HepG2 (cell line): Measurements from ENCODE around the gene XCL2. TPM values are rescaled to one million over a fixed set of nuclear protein-coding genes. Genes with fewer than 3 reads are reported as not detected.

ENCODE experiments used
- ATAC-seq: fragments of 200-7000 bp; cut with Tn5 transposase; 3 replicates; pipeline ENCODE4 v1.9.1; 2020; ENCODE audit warnings: mild to moderate bottlenecking, moderate library complexity
- BruUV-seq: library from RNA; stranded (reverse); fragments of 400-500 nt; replicated peaks from 2 replicates; lab custom pipeline; 2021; lab: Mats Ljungman, UMichigan
- CTCF ChIA-PET: fragments of 300-600 bp; formaldehyde crosslinking; extraction: SDS; loops from one replicate; lab custom pipeline; 2021; ENCODE audit warnings: low total read pairs, inconsistent platforms, low intra/inter-chr PET ratio; lab: Yijun Ruan, JAX
- POLR2A ChIA-PET: fragments of 350-600 bp; sonication (Branson Sonifier 250); formaldehyde crosslinking; loops from one replicate; lab custom pipeline; 2020; ENCODE audit warnings: antibody characterized with exemption, inconsistent platforms; lab: Yijun Ruan, JAX
- DNase-seq: peaks from one replicate; pipeline ENCODE4 v3.0.0-alpha.2; 2015; ENCODE audit warnings: low spot score
- FAIRE-seq: peaks from 3 replicates; lab custom pipeline; 2011; peaks lifted over from hg19 to GRCh38; lab: Jason Lieb, UNC
- H2AFZ ChIP-seq: one replicate; pipeline ENCODE4 v1.6.1; 2011; ENCODE audit warnings: low read length, inconsistent platforms
- H3K27ac ChIP-seq: fragments of 300-600 bp; 3 replicates; pipeline ENCODE4 v1.8.0; 2011; ENCODE audit warnings: mixed run types, mild to moderate bottlenecking, mixed read lengths, low read length, inconsistent platforms; ENCODE audit not compliant: insufficient read depth; ENCODE audit errors: extremely low read length
- H3K27me3 ChIP-seq, 2 experiments: fragments of 200-600 bp in 1 of 2; 2 replicates in 1 of 2; 3 replicates in 1 of 2; pipeline versions ENCODE4 v1.6.0 to v1.8.0; 2011; ENCODE audit warnings: low read length in 2 of 2, mild to moderate bottlenecking in 2 of 2, moderate library complexity in 2 of 2, inconsistent platforms in 1 of 2; ENCODE audit not compliant: insufficient read depth in 2 of 2, control insufficient read depth in 1 of 2
- H3K36me3 ChIP-seq, 2 experiments: fragments of 200-600 bp in 1 of 2; replicated peaks in 1 of 2; 2 replicates in 1 of 2; 3 replicates in 1 of 2; pipeline versions ENCODE4 v1.5.1 to v1.8.0; 2011; ENCODE audit warnings: low read length in 2 of 2, inconsistent platforms in 1 of 2; ENCODE audit not compliant: insufficient read depth in 2 of 2, control insufficient read depth in 1 of 2
- H3K4me1 ChIP-seq: 2 replicates; pipeline ENCODE4 v1.5.1; 2012; ENCODE audit warnings: low read length, inconsistent platforms; ENCODE audit not compliant: insufficient read depth
- H3K4me2 ChIP-seq: 2 replicates; pipeline ENCODE4 v1.6.0; 2011; ENCODE audit warnings: low read depth, low read length, inconsistent platforms
- H3K4me3 ChIP-seq, 3 experiments: fragments of 200-600 bp in 1 of 3; sonication (generic), shearing (Covaris generic) in 1 of 3; replicated peaks in 1 of 3; 2 replicates each; pipeline ENCODE4 v1.5.1; 2011 to 2016; ENCODE audit warnings: low read length in 3 of 3, inconsistent platforms in 2 of 3, low read depth in 2 of 3, mild to moderate bottlenecking in 2 of 3, control low read depth in 1 of 3, mixed read lengths in 1 of 3; ENCODE audit not compliant: insufficient read depth in 1 of 3
- H3K79me2 ChIP-seq: one replicate; pipeline ENCODE4 v1.6.1; 2011; ENCODE audit warnings: low read length, inconsistent platforms; ENCODE audit not compliant: insufficient read depth
- H3K9ac ChIP-seq: 2 replicates; pipeline ENCODE4 v1.6.0; 2011; ENCODE audit warnings: mild to moderate bottlenecking, low read depth, low read length, inconsistent platforms; ENCODE audit not compliant: insufficient read depth
- H3K9me3 ChIP-seq: 2 replicates; pipeline ENCODE4 v1.5.1; 2012; ENCODE audit warnings: mild to moderate bottlenecking, low read length
- H4K20me1 ChIP-seq: 2 replicates; pipeline ENCODE4 v1.6.0; 2011; ENCODE audit warnings: inconsistent platforms, mild to moderate bottlenecking, low read length, moderate library complexity; ENCODE audit not compliant: insufficient read depth
- BHLHE40 ChIP-seq: IDR thresholded peaks from 2 replicates; pipeline ENCODE4 v1.6.1; 2011; ENCODE audit warnings: low read length, improper control_type of control experiment
- CBFB ChIP-seq: sonication (generic); formaldehyde crosslinking; IDR thresholded peaks from 2 replicates; pipeline ENCODE4 v1.4.0; 2020; ENCODE audit warnings: missing genetic modification reagents
- CEBPZ ChIP-seq: IDR thresholded peaks from 2 replicates; pipeline ENCODE4 v1.6.1; 2012; ENCODE audit warnings: low read length, improper control_type of control experiment
- CREB1 ChIP-seq, 2 experiments: fragments of 450-650 bp in 1 of 2; IDR thresholded peaks; 2 replicates each; pipeline ENCODE4 v1.6.1; 2016 to 2017; ENCODE audit warnings: control low read depth in 1 of 2, mild to moderate bottlenecking in 1 of 2, missing compliant biosample characterization in 1 of 2, missing genetic modification characterization in 1 of 2
- GABPB1 ChIP-seq: IDR thresholded peaks from 2 replicates; pipeline ENCODE4 v1.6.1; 2016; ENCODE audit warnings: mild to moderate bottlenecking, missing genetic modification reagents, moderate library complexity, missing compliant biosample characterization
- HNRNPLL ChIP-seq: fragments of 200-400 bp; formaldehyde crosslinking; IDR thresholded peaks from 2 replicates; pipeline ENCODE4 v1.6.1; 2017; ENCODE audit warnings: mild to moderate bottlenecking, low read depth, low read length; ENCODE audit not compliant: poor library complexity, severe bottlenecking
- MTF1 ChIP-seq: sonication (generic); formaldehyde crosslinking; IDR thresholded peaks from 2 replicates; pipeline ENCODE4 v1.5.0; 2020; ENCODE audit warnings: missing genetic modification reagents
- PHF5A ChIP-seq: IDR thresholded peaks from one replicate; pipeline ENCODE4 v1.6.1; 2018; ENCODE audit warnings: low read depth, missing genetic modification reagents; ENCODE audit not compliant: unreplicated experiment
- ZNF296 ChIP-seq: sonication (generic); formaldehyde crosslinking; conservative IDR thresholded peaks from 2 replicates; pipeline ENCODE4 v1.5.0; 2020; ENCODE audit warnings: mild to moderate bottlenecking, missing genetic modification reagents
- ZNF496 ChIP-seq: sonication (generic); formaldehyde crosslinking; IDR thresholded peaks from 2 replicates; pipeline ENCODE4 v1.8.1; 2023; ENCODE audit warnings: mild to moderate bottlenecking, moderate library complexity, missing genetic modification reagents; ENCODE audit not compliant: insufficient replicate concordance
- ZNF784 ChIP-seq: sonication (generic); formaldehyde crosslinking; IDR thresholded peaks from 2 replicates; pipeline ENCODE4 v1.5.1; 2020; ENCODE audit warnings: missing genetic modification reagents, mild to moderate bottlenecking, borderline replicate concordance
- WGBS: methylation state at CpG from one replicate; pipeline ENCODE4 v1.1.6; 2017; ENCODE audit warnings: low lambda C conversion rate; 5-methylcytosine and 5-hydroxymethylcytosine counted together
- in situ Hi-C: cut with HindIII; loops from 2 replicates; pipeline ENCODE4 v1.10.0; 2017; ENCODE audit warnings: low pct_unique_long_range_greater_than_20kb; ENCODE audit not compliant: extremely low pct_ligation_motif_present
- intact Hi-C: fragments of 100-400 bp; cut with micrococcal nuclease; formaldehyde crosslinking; loops from one replicate; pipeline ENCODE4 v1.10.0; 2022; ENCODE audit not compliant: unreplicated experiment
- polyA plus RNA-seq, 8 experiments: library from polyadenylated mRNA; depleted of rRNA in 3 of 8; stranded (reverse) in 7 of 8; unstranded in 1 of 8; fragments of >200 nt; fragmentation: Illumina TruSeq in 4 of 8; extraction: Trizol in 4 of 8; gene quantifications; 2 replicates each; pipeline versions ENCODE4 v1.2.1 to v1.2.3, GENCODE V29; 2011 to 2016; ENCODE audit warnings: low read depth in 4 of 8, missing spikeins in 1 of 8, mixed read lengths in 1 of 8; ENCODE audit not compliant: insufficient read depth in 1 of 8
- total RNA-seq, 5 experiments: library from RNA; depleted of rRNA; stranded (reverse); fragments of >200 nt; fragmentation: Illumina TruSeq; extraction: Trizol; gene quantifications; 2 replicates each; pipeline ENCODE4 v1.2.3, GENCODE V29; 2016; ENCODE audit warnings: low read depth in 1 of 5
- TF ChIP-seq, protein P1 (sequence below): sonication (generic); formaldehyde crosslinking; IDR thresholded peaks from 2 replicates; pipeline ENCODE4 v1.8.0; 2022; ENCODE audit warnings: mild to moderate bottlenecking, missing genetic modification reagents, moderate library complexity
- TF ChIP-seq, protein P2 (sequence below): sonication (generic); formaldehyde crosslinking; IDR thresholded peaks from 2 replicates; pipeline ENCODE4 v1.4.0; 2020; ENCODE audit warnings: missing genetic modification reagents, borderline replicate concordance

XCL2 gene
- total and polyA plus RNA-seq, 2 of the 13 experiments (the other 11 are each of a cell fraction or from before 2014, with no cell fraction given): 0.50 TPM; not detected in 1

DNA sequence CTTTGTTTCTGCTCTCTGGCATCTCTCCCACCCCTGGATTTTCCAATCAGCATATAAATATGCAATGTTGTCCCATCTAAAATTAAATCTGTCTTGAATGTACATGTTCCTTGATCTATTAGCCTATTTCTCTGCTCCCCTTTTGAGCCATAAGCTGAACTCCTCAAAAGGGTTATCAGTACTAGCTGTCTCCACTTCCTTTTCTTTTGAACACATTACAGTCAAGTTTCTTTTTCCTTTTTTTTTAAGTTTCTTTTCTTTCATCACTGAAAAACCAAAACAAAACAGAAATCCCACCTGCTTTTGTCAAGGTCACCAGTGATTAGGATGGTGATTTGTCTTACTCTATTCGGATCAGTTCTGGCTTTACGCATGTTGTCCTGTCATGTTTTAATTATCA lies 29.3 kb downstream of the XCL2 start:
- no peak overlapping the region for H2AFZ ChIP-seq
- no peaks in the 10 kb centered on the region; a peak in 1 of 5 replicates for H3K36me3 ChIP-seq
- peaks cover 27% of the 10 kb centered on the region for H3K4me1 ChIP-seq
- H3K9me3 ChIP-seq: no peaks in the 10 kb centered on the region
- FAIRE-seq (no peak), ATAC-seq (no peak), DNase-seq (no peak)
- POLR2A ChIA-PET: no interaction called here
- no peaks in the 10 kb centered on the region for H4K20me1 ChIP-seq
- H3K4me3 ChIP-seq: no peak overlapping the region
- no peaks in the 10 kb centered on the region for H3K27me3 ChIP-seq
- no peak overlapping the region for H3K4me2 ChIP-seq
- H3K9ac ChIP-seq: no peak overlapping the region
- intact Hi-C loops (no loop called here), in situ Hi-C loops (no loop called here)
- H3K79me2 ChIP-seq: no peaks in the 10 kb centered on the region
- 99% methylated on average over 2 of the region's 2 CpGs for WGBS
- BruUV-seq: no TSS peak
- CTCF ChIA-PET: no interaction called here
- no peak overlapping the region for H3K27ac ChIP-seq
- TF ChIP-seq ZNF496: no peak
- no peak for TF ChIP-seq BHLHE40
- no peak for TF ChIP-seq CEBPZ
- TF ChIP-seq HNRNPLL: no peak
- TF ChIP-seq MTF1: no peak
- TF ChIP-seq ZNF296: no peak
- TF ChIP-seq ZNF784 (CRISPR knock-in tag): no peak
- no peak for TF ChIP-seq GABPB1 (CRISPR knock-in tag)
- TF ChIP-seq, protein P1, sequence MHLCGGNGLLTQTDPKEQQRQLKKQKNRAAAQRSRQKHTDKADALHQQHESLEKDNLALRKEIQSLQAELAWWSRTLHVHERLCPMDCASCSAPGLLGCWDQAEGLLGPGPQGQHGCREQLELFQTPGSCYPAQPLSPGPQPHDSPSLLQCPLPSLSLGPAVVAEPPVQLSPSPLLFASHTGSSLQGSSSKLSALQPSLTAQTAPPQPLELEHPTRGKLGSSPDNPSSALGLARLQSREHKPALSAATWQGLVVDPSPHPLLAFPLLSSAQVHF (CRISPR knock-in tag): no peak
- no peak for TF ChIP-seq CREB1 (IDR thresholded peaks at IDR 0.05)
- TF ChIP-seq CREB1 (CRISPR knock-in tag; IDR thresholded peaks at IDR 0.05): no peak
- TF ChIP-seq, protein P2, sequence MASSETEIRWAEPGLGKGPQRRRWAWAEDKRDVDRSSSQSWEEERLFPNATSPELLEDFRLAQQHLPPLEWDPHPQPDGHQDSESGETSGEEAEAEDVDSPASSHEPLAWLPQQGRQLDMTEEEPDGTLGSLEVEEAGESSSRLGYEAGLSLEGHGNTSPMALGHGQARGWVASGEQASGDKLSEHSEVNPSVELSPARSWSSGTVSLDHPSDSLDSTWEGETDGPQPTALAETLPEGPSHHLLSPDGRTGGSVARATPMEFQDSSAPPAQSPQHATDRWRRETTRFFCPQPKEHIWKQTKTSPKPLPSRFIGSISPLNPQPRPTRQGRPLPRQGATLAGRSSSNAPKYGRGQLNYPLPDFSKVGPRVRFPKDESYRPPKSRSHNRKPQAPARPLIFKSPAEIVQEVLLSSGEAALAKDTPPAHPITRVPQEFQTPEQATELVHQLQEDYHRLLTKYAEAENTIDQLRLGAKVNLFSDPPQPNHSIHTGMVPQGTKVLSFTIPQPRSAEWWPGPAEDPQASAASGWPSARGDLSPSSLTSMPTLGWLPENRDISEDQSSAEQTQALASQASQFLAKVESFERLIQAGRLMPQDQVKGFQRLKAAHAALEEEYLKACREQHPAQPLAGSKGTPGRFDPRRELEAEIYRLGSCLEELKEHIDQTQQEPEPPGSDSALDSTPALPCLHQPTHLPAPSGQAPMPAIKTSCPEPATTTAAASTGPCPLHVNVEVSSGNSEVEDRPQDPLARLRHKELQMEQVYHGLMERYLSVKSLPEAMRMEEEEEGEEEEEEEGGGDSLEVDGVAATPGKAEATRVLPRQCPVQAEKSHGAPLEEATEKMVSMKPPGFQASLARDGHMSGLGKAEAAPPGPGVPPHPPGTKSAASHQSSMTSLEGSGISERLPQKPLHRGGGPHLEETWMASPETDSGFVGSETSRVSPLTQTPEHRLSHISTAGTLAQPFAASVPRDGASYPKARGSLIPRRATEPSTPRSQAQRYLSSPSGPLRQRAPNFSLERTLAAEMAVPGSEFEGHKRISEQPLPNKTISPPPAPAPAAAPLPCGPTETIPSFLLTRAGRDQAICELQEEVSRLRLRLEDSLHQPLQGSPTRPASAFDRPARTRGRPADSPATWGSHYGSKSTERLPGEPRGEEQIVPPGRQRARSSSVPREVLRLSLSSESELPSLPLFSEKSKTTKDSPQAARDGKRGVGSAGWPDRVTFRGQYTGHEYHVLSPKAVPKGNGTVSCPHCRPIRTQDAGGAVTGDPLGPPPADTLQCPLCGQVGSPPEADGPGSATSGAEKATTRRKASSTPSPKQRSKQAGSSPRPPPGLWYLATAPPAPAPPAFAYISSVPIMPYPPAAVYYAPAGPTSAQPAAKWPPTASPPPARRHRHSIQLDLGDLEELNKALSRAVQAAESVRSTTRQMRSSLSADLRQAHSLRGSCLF (CRISPR knock-in tag): no peak
- TF ChIP-seq PHF5A (CRISPR knock-in tag): no peak
- TF ChIP-seq CBFB: no peak
